Neural crest cell (in vitro differentiated cells): Measurements from ENCODE around the gene LRMDA. TPM values are rescaled to one million over a fixed set of nuclear protein-coding genes. Genes with fewer than 3 reads are reported as not detected.

Source experiments
- DNase-seq: peaks from one replicate; pipeline ENCODE4 v3.0.0; 2021; ENCODE audit warnings: low read depth, mixed read lengths, low spot score
- H3K27ac Mint-ChIP-seq: one replicate; pipeline ENCODE4 v1.8.0; 2021; ENCODE audit warnings: mild to moderate bottlenecking, mixed read lengths; ENCODE audit not compliant: unreplicated experiment
- H3K27me3 Mint-ChIP-seq: 2 replicates; pipeline ENCODE4 v1.8.0; 2021; ENCODE audit warnings: low read depth, mild to moderate bottlenecking, mixed read lengths
- H3K36me3 Mint-ChIP-seq: 2 replicates; pipeline ENCODE4 v1.8.0; 2021; ENCODE audit warnings: low read depth, mild to moderate bottlenecking, mixed read lengths
- H3K4me1 Mint-ChIP-seq: 2 replicates; pipeline ENCODE4 v1.8.0; 2021; ENCODE audit warnings: mixed read lengths
- H3K4me3 Mint-ChIP-seq: one replicate; pipeline ENCODE4 v1.8.0; 2021; ENCODE audit warnings: mild to moderate bottlenecking, mixed read lengths
- H3K9me3 Mint-ChIP-seq: 2 replicates; pipeline ENCODE4 v1.8.0; 2021; ENCODE audit warnings: mixed read lengths
- total RNA-seq: library from RNA; stranded (reverse); gene quantifications from 2 replicates; pipeline ENCODE4 v1.2.1, GENCODE V29; 2021
- TF ChIP-seq, protein P1 (sequence below): fragments of 200-600 bp; sonication (generic); conservative IDR thresholded peaks from 2 replicates; pipeline ENCODE4 v1.5.0; 2021; ENCODE audit warnings: antibody characterized with exemption, mild to moderate bottlenecking

Gene LRMDA
- total RNA-seq, 1 donor from 2014 or later: 3.1 TPM

DNA sequence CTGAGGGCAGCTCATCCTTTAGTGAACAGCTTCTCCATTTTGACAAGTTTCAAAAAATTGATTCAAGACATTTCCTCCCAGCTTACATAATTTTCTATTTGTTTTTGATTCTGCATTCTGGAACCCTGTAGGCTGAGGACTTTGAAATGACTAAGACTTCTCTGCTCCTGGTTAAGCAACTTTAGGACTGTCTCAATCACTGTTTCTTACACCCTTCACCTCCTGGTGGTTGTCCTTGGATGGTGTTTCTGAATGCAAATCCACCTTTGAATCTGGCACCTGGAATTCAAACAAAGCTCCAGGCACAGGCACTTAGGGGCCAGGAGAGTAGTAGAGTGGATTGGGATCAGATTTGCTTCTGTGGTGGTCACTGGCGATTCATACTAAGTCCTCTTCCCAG is 595.5 kb downstream of the LRMDA start:
- Mint-ChIP-seq H3K4me3 (no peak overlapping the region), H3K4me1 (no peaks in the 10 kb centered on the region), H3K27me3 (no peaks in the 10 kb centered on the region), H3K9me3 (no peaks in the 10 kb centered on the region), H3K27ac (no peak overlapping the region), H3K36me3 (no peaks in the 10 kb centered on the region)
- TF ChIP-seq, protein P1, sequence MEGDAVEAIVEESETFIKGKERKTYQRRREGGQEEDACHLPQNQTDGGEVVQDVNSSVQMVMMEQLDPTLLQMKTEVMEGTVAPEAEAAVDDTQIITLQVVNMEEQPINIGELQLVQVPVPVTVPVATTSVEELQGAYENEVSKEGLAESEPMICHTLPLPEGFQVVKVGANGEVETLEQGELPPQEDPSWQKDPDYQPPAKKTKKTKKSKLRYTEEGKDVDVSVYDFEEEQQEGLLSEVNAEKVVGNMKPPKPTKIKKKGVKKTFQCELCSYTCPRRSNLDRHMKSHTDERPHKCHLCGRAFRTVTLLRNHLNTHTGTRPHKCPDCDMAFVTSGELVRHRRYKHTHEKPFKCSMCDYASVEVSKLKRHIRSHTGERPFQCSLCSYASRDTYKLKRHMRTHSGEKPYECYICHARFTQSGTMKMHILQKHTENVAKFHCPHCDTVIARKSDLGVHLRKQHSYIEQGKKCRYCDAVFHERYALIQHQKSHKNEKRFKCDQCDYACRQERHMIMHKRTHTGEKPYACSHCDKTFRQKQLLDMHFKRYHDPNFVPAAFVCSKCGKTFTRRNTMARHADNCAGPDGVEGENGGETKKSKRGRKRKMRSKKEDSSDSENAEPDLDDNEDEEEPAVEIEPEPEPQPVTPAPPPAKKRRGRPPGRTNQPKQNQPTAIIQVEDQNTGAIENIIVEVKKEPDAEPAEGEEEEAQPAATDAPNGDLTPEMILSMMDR: peak; percentile 38
- no peak for DNase-seq

DNA sequence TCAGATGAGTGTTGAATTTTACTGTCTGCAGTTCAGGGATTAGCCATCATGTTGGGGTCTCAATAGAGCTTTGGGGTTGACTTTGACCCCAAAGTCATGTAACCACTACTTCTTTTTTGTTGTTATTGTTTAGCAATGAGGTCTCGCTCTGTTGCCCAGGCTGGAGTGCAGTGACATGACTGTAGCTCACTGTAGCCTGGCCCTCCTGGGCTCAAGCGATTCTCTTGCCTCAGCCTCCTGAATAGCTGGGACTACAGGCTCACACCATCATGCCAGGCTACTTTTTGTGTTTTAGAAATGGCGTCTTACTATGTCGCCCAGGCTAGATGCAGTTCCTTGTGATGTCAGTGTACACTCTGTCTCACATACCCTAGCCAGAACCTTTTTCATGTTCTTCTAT is 598.4 kb downstream of the LRMDA start:
- no peak for DNase-seq

DNA sequence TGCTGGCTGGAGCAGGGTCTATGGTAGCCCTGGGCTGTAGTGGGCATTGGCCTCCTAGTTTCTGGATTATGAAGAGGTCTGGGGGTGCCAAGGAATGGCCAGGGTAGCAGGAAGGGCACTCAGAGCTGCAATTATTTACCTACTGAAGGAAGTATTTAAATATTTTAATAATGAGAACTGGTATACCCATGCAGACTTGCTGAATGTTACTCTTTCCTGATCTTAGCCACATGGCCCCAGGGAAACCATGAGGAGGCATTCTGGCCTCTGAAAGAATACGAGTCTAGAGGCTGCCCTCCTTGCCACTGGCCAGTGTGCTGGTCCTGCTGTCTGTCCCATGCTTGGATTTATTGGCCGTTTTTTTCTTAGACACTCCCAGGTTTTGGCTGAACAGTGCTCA is 599.7 kb downstream of the LRMDA start:
- H3K27me3 Mint-ChIP-seq: peaks cover 3% of the 10 kb centered on the region
- no peaks in the 10 kb centered on the region for H3K36me3 Mint-ChIP-seq
- H3K4me3 Mint-ChIP-seq: no peak overlapping the region
- DNase-seq: no peak
- H3K4me1 Mint-ChIP-seq: peaks cover 33% of the 10 kb centered on the region
- H3K27ac Mint-ChIP-seq: no peak overlapping the region
- TF ChIP-seq, protein P1: no peak
- no peaks in the 10 kb centered on the region for H3K9me3 Mint-ChIP-seq

More for the DNA sequence above, 598.4 kb downstream of the LRMDA start:
- Mint-ChIP-seq H3K4me3 (no peak overlapping the region), H3K27me3 (peaks cover 2% of the 10 kb centered on the region), H3K27ac (no peak overlapping the region), H3K9me3 (no peaks in the 10 kb centered on the region), H3K36me3 (no peaks in the 10 kb centered on the region), H3K4me1 (peaks cover 20% of the 10 kb centered on the region)
- TF ChIP-seq, protein P1: no peak

DNA sequence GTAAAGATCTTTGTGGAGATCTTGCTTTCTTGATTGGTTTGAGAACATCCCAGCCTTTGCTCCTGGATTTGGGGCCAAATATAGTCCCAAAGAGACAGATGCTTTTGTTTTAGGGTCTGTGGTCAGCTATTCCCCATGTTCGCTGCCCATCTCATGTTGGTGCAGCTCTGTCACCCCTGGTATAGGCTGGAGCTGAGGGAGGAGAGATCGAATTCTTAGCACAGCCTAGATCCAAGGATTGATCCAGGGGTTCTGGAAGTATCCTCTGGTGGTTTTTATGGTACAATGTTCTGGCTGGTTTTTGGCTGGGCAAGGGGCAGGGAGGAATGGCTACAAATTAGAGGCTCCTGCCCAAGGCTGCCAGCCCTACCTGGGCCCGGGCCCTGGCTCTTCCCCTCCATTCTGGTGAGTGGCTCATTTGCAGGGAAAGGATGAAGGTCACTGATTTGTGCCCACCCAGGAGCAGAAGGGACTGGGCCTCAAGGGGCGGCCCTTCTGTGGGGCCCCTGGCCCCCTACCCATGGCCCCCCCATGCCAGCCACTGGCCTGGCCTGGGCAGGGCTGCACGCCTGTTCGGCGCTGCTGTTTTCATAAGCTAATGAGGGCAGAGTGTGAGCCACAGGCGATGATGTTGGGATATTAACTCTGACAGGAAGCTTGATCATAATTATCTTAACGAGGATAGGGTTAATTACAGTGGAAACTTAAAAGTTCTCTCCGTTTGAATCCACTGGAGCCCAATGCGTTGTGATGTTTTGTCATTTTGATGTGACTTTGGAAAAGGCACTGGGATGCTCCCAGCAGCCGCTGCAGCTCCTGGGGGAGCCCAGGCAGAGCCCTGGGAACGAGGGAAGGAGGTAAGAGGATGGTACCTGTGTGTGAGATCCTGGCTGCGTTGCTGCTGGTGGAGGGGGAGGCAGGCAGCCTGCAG is 600.6 kb downstream of the LRMDA start:
- Mint-ChIP-seq H3K36me3 (no peaks in the 10 kb centered on the region), H3K27me3 (peaks cover 5% of the 10 kb centered on the region), H3K4me1 (peaks cover 38% of the 10 kb centered on the region), H3K9me3 (no peaks in the 10 kb centered on the region), H3K4me3 (no peak overlapping the region), H3K27ac (no peak overlapping the region)
- TF ChIP-seq, protein P1: no peak
- no peak for DNase-seq

DNA sequence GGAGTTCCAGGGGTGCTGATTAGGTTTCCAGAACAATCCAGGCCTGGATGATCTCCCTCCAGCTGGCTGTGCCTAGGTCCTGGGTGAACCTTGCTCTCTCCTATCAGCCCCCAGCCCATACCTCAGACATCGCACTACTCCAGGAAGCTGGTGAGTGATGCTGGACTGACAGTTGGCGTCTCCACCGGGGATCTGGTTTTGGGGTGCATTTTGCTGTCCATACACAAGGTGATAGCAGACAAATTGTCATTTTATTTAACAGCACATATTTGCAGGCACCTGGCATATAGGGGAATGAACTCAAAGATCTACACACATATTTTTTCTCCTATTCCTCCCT is 601.2 kb downstream of the LRMDA start:
- no peaks in the 10 kb centered on the region for H3K9me3 Mint-ChIP-seq
- DNase-seq: no peak
- TF ChIP-seq, protein P1: no peak
- H3K27ac Mint-ChIP-seq: no peak overlapping the region
- no peak overlapping the region for H3K4me3 Mint-ChIP-seq
- peaks cover 5% of the 10 kb centered on the region for H3K27me3 Mint-ChIP-seq
- peaks cover 38% of the 10 kb centered on the region for H3K4me1 Mint-ChIP-seq
- H3K36me3 Mint-ChIP-seq: no peaks in the 10 kb centered on the region
